HG02623 (cell line): ENCODE data around the gene POLR2A.
"Not testable (repeated sequence)": the region's sequence is repeated elsewhere in the genome, so short reads cannot be mapped to it uniquely, and the experiment has no call there.

Experiments used
- ATAC-seq: cut with Tn5 transposase; IDR thresholded peaks from one replicate; pipeline ENCODE4 v1.9.1; 2021; ENCODE audit warnings: moderate library complexity; ENCODE audit not compliant: unreplicated experiment

The POLR2A gene

DNA sequence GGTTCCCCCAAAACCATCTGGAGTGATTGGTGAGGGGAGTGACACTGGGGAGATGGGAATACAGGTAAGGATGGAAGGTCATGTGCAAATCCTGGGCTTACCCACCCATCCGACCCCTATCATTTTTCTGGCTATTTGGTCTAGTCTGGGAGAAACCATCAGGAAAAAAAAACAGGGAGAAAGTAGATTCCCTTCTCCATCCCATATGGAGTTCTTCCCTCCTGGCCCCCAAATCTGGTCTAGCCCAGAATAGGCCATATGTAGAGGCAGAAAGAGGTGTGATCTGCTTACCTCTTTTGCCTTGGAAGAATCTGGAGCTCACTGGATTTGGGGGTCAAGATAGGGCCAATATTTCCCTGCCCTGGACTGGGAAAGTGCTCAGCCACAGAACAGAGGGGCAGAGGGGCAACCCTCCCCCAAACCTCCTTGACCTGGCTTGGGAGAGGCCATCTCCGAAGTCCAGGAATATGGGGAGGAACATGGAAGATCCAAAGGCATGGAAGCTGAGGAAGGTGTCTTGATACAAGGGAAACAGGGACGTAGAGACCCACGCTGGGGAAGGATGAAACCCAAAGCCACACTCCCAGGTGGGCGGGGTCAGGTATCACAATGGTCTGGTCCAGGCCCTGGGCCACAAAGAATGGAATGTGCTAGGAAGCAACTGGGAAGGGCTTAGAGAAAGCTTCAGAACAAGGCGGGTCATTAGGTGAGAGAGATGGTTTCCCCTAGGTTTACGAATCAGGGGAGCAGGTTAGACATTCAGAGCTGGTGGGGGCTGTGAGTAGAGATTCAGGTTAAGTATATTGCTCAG, 23.1 kb upstream of the POLR2A start:
- no peak for ATAC-seq

DNA sequence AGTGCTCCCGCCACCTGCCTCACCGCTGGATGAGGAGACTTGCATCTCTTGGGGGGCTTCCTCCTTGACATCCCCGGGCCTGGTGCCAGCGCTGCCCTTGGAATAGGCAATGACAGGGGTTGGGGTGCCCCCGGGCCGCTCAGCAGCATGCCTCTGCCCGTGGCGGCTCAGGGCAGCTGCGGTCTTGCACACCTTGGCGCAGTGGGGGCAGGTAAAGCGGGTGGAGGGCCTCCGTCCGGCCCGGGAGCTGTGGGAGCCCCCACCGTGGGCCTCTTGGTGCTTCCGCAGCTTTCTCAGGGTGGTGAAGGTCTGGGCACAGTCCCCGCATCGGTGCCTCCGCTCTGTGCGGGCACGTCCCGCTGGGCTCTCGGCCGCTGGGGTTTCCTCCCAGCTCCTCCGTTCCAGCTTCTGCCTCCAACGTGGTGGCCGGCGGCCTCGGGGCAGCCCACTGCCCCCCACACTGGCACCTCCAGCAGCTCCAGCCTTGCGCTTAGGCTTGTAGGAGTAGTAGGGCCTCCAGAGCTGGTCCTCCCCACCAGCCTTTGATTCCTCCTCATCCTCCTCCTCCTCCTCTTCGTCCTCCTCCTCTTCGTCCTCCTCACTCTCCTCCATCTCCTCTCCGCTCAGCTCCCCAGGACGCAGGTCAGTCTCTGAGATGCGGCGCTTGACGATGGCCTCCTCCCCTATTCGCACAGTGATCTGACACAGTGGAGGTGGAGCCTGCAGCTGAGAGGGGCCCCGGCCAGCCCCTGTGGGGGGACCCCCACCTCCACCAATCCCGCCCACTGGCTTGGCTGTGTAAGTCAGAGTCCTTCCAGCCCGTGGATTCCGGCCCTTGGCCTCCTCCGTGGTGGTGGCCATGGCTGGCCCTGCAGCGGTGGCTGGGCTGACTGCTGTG, 21.4 kb upstream of the POLR2A start:
- no peak for ATAC-seq

DNA sequence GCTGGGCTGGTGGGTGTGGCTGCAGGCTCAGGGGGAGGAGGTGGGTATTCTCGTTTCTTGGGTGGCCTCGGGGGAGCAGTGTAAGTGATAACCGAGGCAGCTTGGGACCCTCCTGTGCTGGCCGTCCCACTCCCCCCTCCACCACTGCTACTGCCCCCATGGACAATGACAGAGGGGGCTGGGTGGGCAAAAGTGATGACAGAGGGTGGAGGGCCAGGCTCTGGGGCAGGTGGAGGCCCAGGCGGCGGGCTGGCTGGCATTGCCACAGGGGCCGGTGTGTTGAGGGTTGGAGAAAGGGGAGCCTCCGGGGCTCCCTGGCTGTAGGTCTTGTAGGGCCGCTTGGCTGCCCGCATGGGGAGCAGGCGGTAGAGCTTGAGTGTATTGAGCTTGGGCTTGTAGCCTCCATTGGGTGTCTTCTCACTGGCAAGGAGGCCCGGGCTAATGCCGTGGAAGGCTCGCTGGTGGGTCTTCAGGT, 20.8 kb upstream of the POLR2A start:
- no peak for ATAC-seq

DNA sequence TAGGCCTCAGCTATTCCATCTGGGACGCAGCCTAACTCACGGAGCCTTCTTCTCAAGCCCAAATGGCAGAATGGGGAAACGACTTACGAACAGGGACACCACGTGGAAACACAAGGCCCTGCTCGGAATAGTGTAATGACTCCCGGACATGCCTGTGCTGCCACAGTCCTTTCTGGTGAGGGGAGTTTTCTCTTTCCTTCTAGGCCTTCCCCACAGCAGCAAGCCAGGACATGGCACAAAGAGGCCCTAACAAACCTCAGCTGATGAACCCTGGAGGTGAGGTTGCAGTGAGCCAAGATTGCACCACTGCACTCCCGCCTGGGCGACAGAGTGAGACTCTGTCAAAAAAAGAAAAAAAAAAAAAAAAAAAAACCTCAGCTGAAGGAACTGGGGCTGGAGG, 20.1 kb upstream of the POLR2A start:
- ATAC-seq, result no peak

DNA sequence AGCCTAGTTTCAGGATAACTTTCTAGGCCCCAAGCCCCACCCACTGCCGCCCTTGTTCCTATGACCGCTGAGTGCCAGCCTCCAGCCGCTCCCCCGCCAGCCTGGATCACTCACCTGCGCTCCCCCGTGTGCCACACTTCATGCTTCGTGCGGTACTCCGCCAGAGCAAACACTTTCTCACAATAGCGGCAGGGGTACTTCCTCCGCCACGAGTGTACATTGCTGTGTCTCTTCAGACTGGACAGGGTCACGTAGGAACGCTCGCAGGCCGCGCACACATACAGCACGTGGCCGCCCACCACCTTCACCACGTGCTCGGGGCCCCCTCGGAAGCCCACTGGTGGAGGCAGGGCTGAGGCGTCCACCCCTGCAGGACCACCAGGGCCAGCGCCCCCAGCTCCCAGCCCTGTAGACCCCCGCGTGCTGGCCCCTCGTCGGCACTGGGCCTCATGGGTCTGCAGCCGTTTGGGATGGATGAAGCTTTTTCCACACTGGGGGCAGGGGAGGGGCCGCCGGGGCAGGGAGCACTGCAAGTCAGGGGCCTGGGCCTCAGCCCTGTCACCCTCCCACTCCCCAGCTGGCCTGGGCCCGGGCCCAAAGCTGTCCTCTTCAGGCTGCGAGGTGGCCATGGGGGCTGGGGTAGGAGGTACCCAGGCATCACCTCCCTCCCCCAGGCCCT, 18.4 kb upstream of the POLR2A start:
- ATAC-seq, result no peak

DNA sequence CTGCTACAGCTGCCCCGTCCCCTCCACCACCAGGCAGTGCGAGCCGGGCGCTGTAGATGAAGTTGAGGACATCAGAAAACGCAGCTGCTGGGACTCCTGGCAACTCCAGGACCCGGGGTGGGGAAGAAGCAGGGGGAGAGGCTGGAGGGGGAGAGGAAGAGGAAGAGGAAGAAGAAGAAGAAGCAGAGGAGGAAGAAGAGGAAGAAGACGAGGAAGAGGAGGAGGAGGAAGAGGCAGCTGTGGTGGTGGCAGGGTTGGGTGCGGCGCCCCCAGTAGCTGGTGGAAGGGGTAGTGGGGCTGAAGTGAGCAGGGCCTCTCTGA, 17.9 kb upstream of the POLR2A start:
- no peak for ATAC-seq

DNA sequence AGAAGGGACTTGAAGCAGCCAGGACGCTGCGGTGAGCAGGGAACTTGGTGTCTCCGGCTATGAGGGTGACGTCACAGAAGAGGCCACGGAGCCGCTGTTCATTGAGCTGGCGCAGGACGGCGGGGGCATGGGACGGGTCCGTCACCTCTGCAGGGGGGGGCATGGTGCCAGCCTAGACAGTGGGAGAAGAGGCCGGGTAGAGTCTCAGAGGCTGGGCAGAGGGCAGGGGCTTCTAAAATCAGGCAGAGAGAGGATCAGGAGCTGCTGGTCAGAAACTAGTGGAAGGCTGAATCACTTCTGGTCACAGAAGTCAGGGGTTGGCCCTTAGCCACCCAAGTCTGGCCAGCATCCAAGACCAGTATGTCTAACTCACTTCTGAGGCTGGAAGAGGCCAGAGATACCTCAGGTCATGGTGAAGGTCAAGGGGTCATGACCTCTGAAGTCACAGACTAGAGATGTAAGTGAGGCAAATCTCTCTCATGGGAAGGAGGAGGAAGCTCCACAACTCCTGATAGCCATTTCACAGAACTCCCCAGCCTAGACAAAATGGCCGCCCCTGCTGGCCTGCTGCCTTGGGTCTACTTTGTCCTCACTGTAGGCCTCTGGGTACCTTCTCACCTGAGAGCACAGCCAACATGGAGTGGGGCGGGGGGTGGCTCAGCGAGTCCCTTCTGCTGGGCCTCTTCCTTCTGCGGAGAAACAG, 17.4 kb upstream of the POLR2A start:
- ATAC-seq, result no peak

DNA sequence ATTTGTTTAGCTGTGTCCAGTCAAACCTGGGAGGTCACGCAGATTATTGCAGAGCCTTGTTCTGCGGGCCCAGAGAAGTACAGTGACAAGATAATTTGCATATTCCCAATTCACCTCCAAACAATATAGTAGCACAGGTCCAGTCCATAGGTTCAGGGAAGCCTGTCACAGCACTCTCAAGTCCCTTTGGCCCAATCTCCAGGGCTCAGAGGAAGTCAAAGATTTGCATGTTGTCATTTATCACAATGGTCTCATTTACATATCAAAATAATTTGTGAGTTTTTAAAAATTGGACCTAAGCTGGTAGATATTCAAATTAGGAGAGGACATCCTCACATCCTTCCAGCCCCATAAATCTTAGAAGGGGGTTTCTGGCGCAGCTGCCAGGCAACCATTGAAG, 16.7 kb upstream of the POLR2A start:
- no peak for ATAC-seq

DNA sequence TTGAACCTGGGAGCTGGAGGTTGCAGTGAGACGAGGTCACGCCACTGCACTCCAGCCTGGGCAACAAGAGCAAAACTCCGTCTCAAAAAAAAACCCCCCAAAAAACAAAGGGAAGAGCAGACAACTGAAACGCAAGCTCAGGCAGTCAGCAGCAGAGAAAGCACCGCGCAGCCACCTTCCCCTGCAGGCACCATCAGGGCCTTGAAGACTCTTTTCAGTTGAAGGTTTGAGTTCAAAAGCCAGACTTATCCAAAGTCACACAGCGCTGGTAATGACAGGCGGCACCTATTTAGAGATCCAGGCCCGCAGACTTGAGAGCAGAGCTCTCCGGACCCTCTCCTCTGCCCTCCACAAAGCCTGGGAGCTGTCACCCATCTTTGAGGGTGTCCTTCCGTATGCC, 15.9 kb upstream of the POLR2A start:
- ATAC-seq, result no peak

DNA sequence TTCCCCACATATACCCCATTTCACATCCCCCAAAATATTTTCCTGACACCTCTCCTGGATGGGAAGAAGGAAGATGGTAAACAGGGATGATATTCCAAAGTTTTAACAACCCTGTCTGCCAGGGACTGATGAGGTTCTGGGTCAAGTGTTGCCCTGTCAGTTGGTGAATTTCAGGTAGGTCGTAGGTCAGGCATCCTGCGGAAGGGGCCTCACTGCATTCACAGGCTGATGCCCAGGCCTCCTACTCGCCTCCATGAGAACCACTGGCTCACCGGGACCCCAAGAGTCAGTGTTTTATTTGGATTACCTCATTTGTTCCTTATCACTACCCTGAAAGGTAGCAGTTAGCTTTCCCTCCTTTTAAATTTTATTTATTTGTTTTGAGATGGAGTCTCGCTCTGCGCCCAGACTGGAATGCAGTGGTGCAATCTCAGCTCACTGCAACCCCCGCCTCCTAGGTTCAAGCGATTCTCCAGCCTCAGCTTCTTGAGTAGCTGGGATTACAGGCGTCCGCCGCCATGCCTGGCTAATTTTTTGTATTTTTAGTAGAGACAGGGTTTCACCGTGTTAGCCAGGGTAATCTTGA, 15.3 kb upstream of the POLR2A start:
- no peak for ATAC-seq

DNA sequence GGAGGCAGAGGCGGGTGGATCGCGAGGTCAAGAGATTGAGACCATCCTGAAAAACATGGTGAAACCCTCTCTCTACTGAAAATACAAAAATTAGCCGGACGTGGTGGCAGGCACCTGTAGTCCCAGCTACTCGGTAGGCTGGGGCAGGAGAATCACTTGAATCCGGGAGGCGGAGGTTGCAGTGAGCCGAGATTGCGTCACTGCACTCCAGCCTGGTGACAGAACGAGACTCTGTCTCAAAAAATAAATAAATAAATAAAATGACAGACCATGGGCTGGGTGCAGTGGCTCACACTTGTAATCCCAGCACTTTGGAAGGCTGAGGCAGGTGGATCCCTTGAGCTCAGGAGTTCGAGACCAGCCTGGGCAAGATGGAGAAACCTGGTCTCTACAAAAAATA, 14.3 kb upstream of the POLR2A start:
- not testable (repeated sequence) for ATAC-seq

DNA sequence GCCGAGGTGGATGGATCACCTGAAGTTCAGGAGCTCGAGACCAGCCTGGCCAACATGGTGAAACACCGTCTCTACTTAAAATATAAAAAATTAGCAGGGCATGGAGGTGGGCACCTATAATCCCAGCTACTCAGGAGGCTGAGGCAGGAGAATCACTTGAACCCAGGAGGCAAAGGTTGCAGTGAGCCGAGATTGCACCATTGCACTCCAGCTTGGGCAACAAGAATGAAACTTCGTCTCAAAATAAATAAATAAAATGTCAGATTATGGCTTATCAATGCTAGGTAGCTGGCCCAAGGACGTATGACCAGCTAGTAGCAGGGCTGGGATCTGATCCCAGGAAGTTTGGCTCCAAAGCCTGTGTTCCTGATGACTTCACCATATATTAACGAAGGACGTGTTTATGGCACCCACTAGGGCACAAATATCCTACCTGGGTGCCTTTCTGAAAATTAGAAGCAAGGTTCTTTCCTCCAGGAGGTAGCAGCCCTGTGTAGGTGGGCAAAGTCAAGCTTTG, 13.7 kb upstream of the POLR2A start:
- ATAC-seq, result not testable (repeated sequence)

DNA sequence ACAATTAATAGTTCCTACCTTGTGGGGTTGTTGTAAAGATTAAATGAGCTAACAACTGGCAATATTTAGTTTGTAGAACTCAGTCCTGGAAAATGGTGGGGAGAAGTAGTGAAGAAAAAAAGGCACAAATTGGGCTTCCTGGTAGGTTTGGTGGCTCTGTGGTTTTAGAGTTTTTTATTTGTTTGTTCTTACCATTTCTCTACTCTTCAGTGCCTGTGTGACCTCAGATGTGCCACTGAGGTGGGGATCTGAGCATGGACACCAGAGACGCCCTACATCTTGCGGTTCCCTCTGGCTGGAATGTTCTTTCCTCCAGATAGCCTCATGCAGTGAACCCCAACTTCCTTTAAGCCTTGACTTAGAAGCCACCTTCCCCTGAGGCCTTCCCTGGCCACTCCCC, 12.4 kb upstream of the POLR2A start:
- no peak for ATAC-seq

DNA sequence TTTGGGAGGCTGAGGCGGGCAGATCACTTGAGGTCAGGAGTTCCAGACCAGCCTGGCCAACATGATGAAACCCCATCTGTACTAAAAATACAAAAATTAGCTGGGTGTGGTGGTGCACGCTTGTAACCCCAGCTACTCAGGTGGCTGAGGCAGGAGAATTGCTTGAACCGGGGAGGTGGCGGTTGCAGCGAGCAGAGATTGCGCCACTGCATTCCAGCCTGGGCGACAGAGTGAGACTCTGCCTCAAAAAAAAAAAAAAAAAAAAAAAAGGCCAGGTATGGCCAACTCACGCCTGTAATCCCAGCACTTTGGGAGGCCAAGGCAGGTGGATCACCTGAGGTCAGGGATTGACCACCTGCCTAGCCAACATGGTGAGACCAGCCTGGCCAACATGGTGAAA, 9.4 kb upstream of the POLR2A start:
- not testable (repeated sequence) for ATAC-seq

DNA sequence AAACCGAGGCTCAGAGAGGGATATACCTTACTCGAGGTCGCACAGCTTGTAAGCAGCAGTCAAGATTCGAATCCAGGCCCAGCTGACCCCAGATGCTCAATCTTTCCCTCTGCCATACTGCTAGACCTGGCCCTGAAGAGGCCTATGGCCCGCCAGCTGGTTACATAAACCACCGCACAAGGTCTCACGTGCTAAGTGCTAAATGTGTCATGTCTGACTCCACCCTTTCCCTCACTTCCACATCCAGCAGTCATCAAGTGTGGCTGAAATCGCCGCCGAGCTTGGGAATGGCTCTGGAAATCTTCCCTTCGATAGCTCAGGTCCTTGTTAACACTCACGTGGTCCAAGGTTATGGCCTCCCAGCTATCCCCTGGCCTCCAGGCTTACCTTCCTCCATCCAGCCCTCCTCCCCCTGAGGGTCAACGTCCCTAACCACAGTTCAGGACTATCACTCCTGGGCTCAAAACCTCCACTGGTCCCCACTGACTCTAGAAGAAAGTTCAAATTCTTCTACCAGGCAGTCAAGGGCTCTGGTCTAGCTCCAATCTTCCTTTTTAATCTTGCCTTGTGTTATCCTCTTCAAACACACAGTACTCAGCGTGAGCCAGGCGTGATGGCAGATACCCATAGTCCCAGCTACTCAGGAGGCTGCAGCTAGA, 8.3 kb upstream of the POLR2A start:
- ATAC-seq, result no peak

DNA sequence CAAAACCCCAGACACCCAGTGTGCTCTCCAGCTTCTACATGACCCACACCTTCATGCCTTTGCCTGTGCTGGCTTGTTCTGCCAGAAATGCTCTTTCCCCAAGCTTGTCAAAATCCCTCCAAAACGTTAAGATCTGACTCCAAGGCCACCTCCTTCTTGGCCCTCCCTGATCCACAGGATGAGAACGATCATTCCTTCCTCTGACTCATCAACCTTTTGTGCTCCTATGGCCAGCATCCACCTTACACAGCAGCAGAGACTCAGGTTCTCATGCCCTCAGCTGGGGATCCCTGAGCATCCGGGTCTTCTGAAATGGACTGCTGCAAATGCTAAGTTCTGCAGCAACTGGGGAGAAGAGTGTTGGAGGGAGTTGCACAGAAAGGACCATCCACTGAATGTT, 7.7 kb upstream of the POLR2A start:
- no peak for ATAC-seq

DNA sequence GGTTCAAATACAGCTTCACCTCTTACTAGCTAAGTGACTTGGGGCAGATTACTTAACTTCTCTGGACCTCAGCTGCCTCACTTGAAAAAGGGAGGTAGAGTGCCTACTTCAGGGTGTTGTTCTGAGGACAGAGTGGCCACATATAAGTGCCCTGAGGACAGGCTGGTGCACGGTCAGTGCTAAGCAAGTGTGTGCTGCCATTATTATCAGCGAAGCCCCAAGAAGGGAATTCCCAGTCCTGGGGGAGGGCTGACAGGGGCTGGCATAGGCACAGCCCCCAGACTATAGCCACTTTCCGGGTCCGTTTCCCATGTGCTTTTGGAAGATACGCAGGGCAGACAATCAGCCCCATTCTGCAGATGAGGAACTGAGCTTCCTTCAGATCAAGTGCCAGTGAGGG, 7.2 kb upstream of the POLR2A start:
- ATAC-seq, result no peak

DNA sequence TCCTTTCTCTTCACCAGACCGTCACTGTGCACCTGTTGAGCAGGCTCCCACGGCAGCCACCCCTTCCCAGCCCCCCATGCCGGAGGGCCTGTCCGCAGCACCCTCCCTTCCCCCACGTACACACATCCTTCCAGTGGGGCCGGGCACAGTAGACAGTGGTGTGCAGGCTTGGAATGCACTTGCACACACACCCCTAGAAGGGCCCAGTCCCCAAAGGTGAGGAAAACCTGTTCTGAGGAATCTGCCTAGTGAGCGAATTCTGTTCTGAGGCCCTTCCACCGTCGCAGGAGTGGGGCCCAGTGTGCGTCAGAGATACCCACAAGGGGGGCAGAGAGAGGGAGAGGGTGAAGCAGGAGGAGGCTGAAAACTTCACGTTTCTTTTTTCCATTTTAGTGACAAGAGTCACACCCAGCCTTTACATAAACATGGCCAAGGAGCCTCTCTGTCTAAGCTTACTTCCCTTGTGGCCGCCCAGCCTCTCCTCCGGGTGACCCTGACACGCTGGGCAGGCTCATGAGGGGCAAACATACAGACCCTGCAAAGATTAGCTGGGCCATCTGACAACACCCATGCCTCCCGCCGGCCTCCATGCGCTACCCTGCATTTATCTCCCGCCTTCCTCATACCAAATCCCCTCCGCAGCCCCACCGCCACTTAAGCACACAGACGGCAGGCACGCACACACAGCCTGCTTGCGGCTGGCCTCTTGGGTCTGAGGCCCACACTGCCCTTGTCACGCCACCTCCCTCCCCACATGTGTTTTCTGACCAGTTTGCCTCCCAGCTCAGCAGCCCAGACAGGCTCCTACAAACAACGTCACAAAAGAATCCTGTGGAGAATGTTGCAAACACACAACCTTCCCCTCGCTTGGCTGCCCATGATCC, 6.5 kb upstream of the POLR2A start:
- ATAC-seq, result no peak
